ENCODE data around the gene SLC9A9.

Gene SLC9A9

DNA sequence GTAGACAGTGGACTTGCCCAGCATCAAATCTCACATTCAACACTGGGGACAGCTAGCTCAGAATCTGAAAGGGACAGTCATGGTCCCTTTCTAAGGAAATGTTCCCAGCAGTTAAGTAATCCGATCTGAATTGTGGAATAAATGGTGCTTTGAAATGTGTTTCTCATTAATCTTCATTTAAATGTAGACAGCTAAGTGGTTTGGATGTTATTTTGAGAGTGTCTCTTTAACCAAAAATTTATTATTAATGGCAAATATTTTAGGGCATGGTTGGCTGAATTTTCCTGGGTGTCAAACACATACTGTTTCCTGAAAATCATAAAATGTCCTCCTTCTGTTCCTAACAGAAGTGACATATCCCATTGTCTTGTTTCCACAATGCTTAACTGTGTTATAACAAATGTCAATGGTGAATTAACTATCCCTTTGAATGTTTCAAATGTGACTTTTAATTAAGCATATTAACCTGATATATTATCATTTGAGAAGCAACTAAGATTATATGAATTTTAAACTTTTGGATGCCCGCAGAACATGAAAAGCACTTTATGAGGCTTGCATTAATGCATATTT is 517.9 kb downstream of the SLC9A9 start:
- Histone ChIP-seq H3K4me1 (ENCODE audit: low read length) (no peaks in the 10 kb centered on the region), H3F3A (ENCODE audit: insufficient read depth, low read length) (no peaks in the 10 kb centered on the region), H3K27ac (ENCODE audit: low read length) (no peak overlapping the region), H4K20me1 (ENCODE audit: insufficient read depth, low read length) (no peaks in the 10 kb centered on the region), H3K9me2 (replicated peaks; ENCODE audit: insufficient read depth, low read length) (no peaks in the 10 kb centered on the region), H3K27me3 (replicated peaks; ENCODE audit: insufficient read depth, low read length) (no peaks in the 10 kb centered on the region), H3K9ac (ENCODE audit: low read length) (no peak overlapping the region), H2AFZ (ENCODE audit: low read length) (no peak overlapping the region), H3K79me2 (ENCODE audit: low read length) (no peaks in the 10 kb centered on the region), H3K36me3 (replicated peaks; ENCODE audit: insufficient read depth, low read length) (no peaks in the 10 kb centered on the region), H3K4me2 (ENCODE audit: low read depth, low read length) (no peak overlapping the region), H3K9me3 (replicated peaks; ENCODE audit: insufficient read depth, low read length) (no peaks in the 10 kb centered on the region), H3K4me3 (ENCODE audit: low read length) (no peak overlapping the region)
- TF ChIP-seq EZH2phosphoT487 (IDR thresholded peaks at IDR 0.05; ENCODE audit: low read length): no peak
- no peak for DNase-seq

DNA sequence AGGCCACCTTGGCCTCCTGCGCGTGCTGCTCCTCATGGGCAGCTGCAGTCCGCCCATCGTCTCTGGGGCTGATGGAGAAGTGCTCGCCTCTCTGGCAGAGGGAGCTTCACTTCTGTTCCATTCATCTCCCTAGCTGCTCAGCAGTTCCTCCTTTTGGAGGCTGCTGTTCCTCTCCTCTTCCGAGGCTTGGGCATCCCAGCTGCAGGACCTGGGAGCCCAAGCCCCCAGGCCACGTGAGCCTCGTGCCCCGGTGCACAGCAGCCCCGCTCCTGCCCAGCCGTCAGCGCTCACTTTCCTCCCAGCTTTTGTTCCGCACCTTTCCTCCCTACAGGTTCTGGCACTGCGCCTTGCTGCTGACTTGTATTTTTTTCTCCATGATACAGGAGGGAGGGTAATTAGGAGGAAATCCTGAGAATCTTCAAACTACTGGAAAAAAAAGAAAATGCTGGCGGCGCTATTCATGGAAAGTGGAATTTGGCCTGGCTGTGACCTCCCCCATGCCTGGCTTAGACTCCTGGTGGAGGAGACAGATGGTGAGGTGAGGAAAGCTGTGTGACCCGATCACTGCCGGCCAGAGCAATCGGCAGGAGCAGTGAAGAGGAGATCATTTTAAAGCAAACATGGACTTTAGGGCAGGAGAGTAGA is 518.6 kb downstream of the SLC9A9 start:
- no peak overlapping the region for H2AFZ ChIP-seq (ENCODE audit: low read length)
- no peak overlapping the region for H3K9ac ChIP-seq (ENCODE audit: low read length)
- no peaks in the 10 kb centered on the region for H3F3A ChIP-seq (ENCODE audit: insufficient read depth, low read length)
- no peaks in the 10 kb centered on the region for H3K27me3 ChIP-seq (replicated peaks; ENCODE audit: insufficient read depth, low read length)
- no peaks in the 10 kb centered on the region for H4K20me1 ChIP-seq (ENCODE audit: insufficient read depth, low read length)
- no peaks in the 10 kb centered on the region for H3K79me2 ChIP-seq (ENCODE audit: low read length)
- no peaks in the 10 kb centered on the region for H3K9me2 ChIP-seq (replicated peaks; ENCODE audit: insufficient read depth, low read length)
- no peaks in the 10 kb centered on the region for H3K4me1 ChIP-seq (ENCODE audit: low read length)
- no peak overlapping the region for H3K27ac ChIP-seq (ENCODE audit: low read length)
- no peak for DNase-seq
- no peak overlapping the region for H3K4me2 ChIP-seq (ENCODE audit: low read depth, low read length)
- H3K4me3 ChIP-seq (ENCODE audit: low read length): no peak overlapping the region
- H3K9me3 ChIP-seq (replicated peaks; ENCODE audit: insufficient read depth, low read length): no peaks in the 10 kb centered on the region
- no peak for TF ChIP-seq EZH2phosphoT487 (IDR thresholded peaks at IDR 0.05; ENCODE audit: low read length)
- no peak for TF ChIP-seq CTCF (IDR thresholded peaks at IDR 0.05; ENCODE audit: low read length)
- no peak for TF ChIP-seq EZH2 (optimal IDR thresholded peaks at IDR 0.05; ENCODE audit: low read depth, low read length)
- no peaks in the 10 kb centered on the region for H3K36me3 ChIP-seq (replicated peaks; ENCODE audit: insufficient read depth, low read length)

DNA sequence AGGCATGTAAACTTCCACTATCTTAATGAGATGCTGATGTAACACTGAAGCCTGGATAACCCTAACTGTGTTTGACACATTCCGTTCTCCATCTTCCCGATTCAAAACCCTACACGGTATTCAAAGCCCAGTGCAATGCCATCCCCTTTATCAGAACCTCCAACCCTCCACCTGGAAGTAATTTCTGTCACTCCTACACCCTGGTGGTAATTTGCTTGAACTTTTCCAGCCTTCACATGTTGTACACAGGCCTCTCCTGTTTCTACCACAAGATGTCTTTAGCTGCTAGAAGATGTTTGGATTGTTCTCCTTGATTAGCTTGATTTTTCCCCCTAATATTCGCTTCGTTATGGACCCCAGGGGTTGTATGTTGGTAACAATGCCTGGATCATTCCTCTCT is 519.8 kb downstream of the SLC9A9 start:
- DNase-seq: no peak
- no peaks in the 10 kb centered on the region for H3K36me3 ChIP-seq (replicated peaks; ENCODE audit: insufficient read depth, low read length)
- no peaks in the 10 kb centered on the region for H3K4me1 ChIP-seq (ENCODE audit: low read length)
- no peak overlapping the region for H3K4me2 ChIP-seq (ENCODE audit: low read depth, low read length)
- H3K9ac ChIP-seq (ENCODE audit: low read length): no peak overlapping the region
- no peaks in the 10 kb centered on the region for H3K27me3 ChIP-seq (replicated peaks; ENCODE audit: insufficient read depth, low read length)
- TF ChIP-seq EZH2phosphoT487 (IDR thresholded peaks at IDR 0.05; ENCODE audit: low read length) (no peak), EZH2 (optimal IDR thresholded peaks at IDR 0.05; ENCODE audit: low read depth, low read length) (no peak), CTCF (IDR thresholded peaks at IDR 0.05; ENCODE audit: low read length) (no peak)
- no peak overlapping the region for H3K4me3 ChIP-seq (ENCODE audit: low read length)
- H3K79me2 ChIP-seq (ENCODE audit: low read length): no peaks in the 10 kb centered on the region
- no peaks in the 10 kb centered on the region for H3K9me2 ChIP-seq (replicated peaks; ENCODE audit: insufficient read depth, low read length)
- H3K27ac ChIP-seq (ENCODE audit: low read length): no peak overlapping the region
- H2AFZ ChIP-seq (ENCODE audit: low read length): no peak overlapping the region
- no peaks in the 10 kb centered on the region for H3F3A ChIP-seq (ENCODE audit: insufficient read depth, low read length)
- H4K20me1 ChIP-seq (ENCODE audit: insufficient read depth, low read length): no peaks in the 10 kb centered on the region
- no peaks in the 10 kb centered on the region for H3K9me3 ChIP-seq (replicated peaks; ENCODE audit: insufficient read depth, low read length)
